ENCODE data around the gene KIRREL3. TPM values are rescaled to one million over a fixed set of nuclear protein-coding genes. Genes with fewer than 3 reads are reported as not detected.

Gene KIRREL3
- total RNA-seq, 2 experiments from 2014 or later, result not detected

DNA sequence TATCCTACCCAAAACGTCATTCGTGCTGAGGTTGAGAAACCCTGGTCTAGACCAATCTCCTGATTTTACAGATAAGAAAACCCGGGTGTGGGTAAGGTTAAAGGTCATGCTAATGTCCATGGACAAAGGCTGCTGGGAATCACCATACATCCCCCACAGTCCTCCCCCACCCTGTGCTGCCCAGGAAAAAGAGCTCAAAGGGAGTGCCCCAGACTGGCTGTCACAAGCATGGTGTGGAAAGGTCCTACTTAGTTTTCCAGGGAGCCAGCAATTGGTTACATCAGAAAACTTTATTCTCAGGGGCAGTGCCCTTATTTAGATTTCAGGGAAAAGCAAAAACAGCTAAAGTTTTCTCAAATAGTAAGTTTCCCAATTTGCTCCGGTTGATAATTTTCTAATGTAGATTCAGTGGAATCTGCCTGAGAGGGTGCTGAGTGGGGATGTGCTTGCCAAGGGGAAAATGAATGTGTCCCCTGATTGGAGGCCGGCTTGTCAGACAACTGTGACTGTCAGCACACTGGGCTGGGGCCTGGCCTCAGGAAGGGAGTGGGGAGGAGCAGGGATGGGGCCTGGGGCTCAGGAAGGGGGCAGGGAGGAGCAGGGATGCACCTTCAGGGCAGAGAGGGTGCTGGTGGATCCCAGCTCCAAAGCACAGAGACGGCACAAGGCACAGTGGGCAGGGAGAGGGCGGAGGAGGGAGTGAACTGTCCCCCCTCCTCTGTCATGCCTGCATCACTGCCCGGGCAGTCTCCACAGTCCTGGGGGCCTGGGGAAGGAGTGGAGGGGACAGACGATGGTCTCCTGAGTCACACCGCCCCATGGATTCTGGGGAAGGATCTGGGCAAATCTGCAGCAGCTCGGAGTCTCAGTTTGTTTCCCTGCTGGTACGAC is 263.6 kb downstream of the KIRREL3 start:
- no peaks in the 10 kb centered on the region for H3K4me1 ChIP-seq (ENCODE audit: insufficient read depth, low read length)
- Mint-ChIP-seq H3K9me3 (no peaks in the 10 kb centered on the region), H3K4me3 (no peak overlapping the region), H3K4me1 (ENCODE audit: low read depth) (no peaks in the 10 kb centered on the region), H3K27me3 (peaks cover 16% of the 10 kb centered on the region), H3K36me3 (ENCODE audit: low read depth) (no peaks in the 10 kb centered on the region), H3K27ac (no peak overlapping the region)
- TF ChIP-seq, protein P1, sequence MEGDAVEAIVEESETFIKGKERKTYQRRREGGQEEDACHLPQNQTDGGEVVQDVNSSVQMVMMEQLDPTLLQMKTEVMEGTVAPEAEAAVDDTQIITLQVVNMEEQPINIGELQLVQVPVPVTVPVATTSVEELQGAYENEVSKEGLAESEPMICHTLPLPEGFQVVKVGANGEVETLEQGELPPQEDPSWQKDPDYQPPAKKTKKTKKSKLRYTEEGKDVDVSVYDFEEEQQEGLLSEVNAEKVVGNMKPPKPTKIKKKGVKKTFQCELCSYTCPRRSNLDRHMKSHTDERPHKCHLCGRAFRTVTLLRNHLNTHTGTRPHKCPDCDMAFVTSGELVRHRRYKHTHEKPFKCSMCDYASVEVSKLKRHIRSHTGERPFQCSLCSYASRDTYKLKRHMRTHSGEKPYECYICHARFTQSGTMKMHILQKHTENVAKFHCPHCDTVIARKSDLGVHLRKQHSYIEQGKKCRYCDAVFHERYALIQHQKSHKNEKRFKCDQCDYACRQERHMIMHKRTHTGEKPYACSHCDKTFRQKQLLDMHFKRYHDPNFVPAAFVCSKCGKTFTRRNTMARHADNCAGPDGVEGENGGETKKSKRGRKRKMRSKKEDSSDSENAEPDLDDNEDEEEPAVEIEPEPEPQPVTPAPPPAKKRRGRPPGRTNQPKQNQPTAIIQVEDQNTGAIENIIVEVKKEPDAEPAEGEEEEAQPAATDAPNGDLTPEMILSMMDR (IDR thresholded peaks at IDR 0.05), result no peak
- CTCF ChIA-PET, result no interaction called here
- intact Hi-C loops (cut with DNase I, micrococcal nuclease), result no loop called here
- POLR2A ChIA-PET, result interaction anchor here (0.7 kb wide), 1 partner anchor 14 kb away, joined by 4 read pairs; no protein-coding TSS in a partner anchor
- H3K36me3 ChIP-seq (ENCODE audit: insufficient read depth, low read length), result no peaks in the 10 kb centered on the region
- no peak overlapping the region for H3K27ac ChIP-seq (ENCODE audit: low read depth in 1 of 2, low read length in 2 of 2)
- no peak overlapping the region for H3K4me3 ChIP-seq (ENCODE audit: low read length)
- ATAC-seq (ENCODE audit: poor library complexity) (no peak), DNase-seq (no peak)
- peaks cover 0 to 3% of the 10 kb centered on the region in 2 experiments for H3K27me3 ChIP-seq (ENCODE audit: control insufficient read depth in 1 of 2, insufficient read depth in 2 of 2, low read length in 2 of 2)
- peaks cover 0 to 4% of the 10 kb centered on the region in 2 experiments for H3K9me3 ChIP-seq (ENCODE audit: control insufficient read depth in 1 of 2, insufficient read depth in 1 of 2, low read length in 2 of 2)

DNA sequence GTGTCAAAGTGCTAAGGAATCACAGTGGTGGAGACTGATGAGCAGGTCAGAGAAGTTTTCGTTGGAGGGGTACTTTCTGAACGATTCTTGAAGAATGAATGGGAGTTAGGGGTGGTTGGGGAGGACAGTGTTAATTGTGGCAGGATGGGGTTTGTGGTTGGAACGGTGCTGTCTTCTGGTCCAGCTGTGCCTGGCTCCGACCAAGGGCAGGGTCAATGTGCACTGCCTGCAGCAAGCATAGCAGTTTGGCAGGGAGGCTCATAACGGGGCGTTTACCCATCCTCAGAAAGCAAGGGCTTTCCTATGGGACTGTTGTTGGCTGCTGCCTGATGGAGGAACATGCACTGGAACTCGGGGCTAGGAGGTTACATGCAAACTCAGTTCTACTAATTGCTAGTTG is 265.8 kb downstream of the KIRREL3 start:
- TF ChIP-seq, protein P1 (IDR thresholded peaks at IDR 0.05), result no peak
- Mint-ChIP-seq H3K27me3 (peaks cover 24% of the 10 kb centered on the region), H3K4me3 (no peak overlapping the region), H3K4me1 (ENCODE audit: low read depth) (no peaks in the 10 kb centered on the region), H3K9me3 (peaks cover 3% of the 10 kb centered on the region), H3K27ac (no peak overlapping the region), H3K36me3 (ENCODE audit: low read depth) (no peaks in the 10 kb centered on the region)
- intact Hi-C loops (cut with DNase I, micrococcal nuclease), result no loop called here
- peaks cover 0 to 4% of the 10 kb centered on the region in 2 experiments for H3K9me3 ChIP-seq (ENCODE audit: control insufficient read depth in 1 of 2, insufficient read depth in 1 of 2, low read length in 2 of 2)
- H3K4me3 ChIP-seq (ENCODE audit: low read length), result no peak overlapping the region
- no peak overlapping the region for H3K27ac ChIP-seq (ENCODE audit: low read depth in 1 of 2, low read length in 2 of 2)
- no peaks in the 10 kb centered on the region for H3K27me3 ChIP-seq (ENCODE audit: control insufficient read depth in 1 of 2, insufficient read depth in 2 of 2, low read length in 2 of 2)
- H3K36me3 ChIP-seq (ENCODE audit: insufficient read depth, low read length), result no peaks in the 10 kb centered on the region
- ChIA-PET CTCF (no interaction called here), POLR2A (no interaction called here)
- no peak for DNase-seq
- no peaks in the 10 kb centered on the region for H3K4me1 ChIP-seq (ENCODE audit: insufficient read depth, low read length)
- ATAC-seq (ENCODE audit: poor library complexity), result no peak

DNA sequence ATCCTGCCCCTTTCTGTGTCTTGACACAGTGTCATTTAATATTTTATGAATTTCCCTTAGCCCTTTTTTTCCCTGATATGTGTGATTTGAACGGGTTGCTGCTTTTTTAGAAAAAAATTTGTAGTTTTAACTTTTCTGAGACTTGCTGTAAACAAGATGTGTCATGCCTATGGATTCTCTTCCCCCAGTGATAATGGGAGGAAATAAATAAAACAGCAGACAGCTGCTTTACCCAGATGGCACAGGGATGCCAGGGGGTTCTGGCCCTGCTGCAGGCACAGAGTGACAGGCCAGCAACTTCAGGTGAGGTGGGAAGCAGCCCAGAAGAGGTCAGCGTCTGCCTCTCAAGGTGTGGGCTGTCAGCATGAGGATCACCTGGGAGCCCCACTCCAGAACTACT is 266.9 kb downstream of the KIRREL3 start:
- no peak for ATAC-seq (ENCODE audit: poor library complexity)
- Mint-ChIP-seq H3K27me3 (peaks cover 30% of the 10 kb centered on the region), H3K4me3 (no peak overlapping the region), H3K27ac (no peak overlapping the region), H3K36me3 (ENCODE audit: low read depth) (no peaks in the 10 kb centered on the region), H3K9me3 (peaks cover 3% of the 10 kb centered on the region), H3K4me1 (ENCODE audit: low read depth) (no peaks in the 10 kb centered on the region)
- no peaks in the 10 kb centered on the region for H3K27me3 ChIP-seq (ENCODE audit: control insufficient read depth in 1 of 2, insufficient read depth in 2 of 2, low read length in 2 of 2)
- ChIA-PET POLR2A (no interaction called here), CTCF (no interaction called here)
- H3K36me3 ChIP-seq (ENCODE audit: insufficient read depth, low read length), result no peaks in the 10 kb centered on the region
- intact Hi-C loops (cut with DNase I, micrococcal nuclease), result no loop called here
- no peak overlapping the region for H3K4me3 ChIP-seq (ENCODE audit: low read length)
- H3K4me1 ChIP-seq (ENCODE audit: insufficient read depth, low read length), result no peaks in the 10 kb centered on the region
- no peak overlapping the region for H3K27ac ChIP-seq (ENCODE audit: low read depth in 1 of 2, low read length in 2 of 2)
- TF ChIP-seq, protein P1 (IDR thresholded peaks at IDR 0.05), result no peak
- DNase-seq, result no peak
- peaks cover 0 to 4% of the 10 kb centered on the region in 2 experiments for H3K9me3 ChIP-seq (ENCODE audit: control insufficient read depth in 1 of 2, insufficient read depth in 1 of 2, low read length in 2 of 2)

Measured in CD4-positive, alpha-beta T cell (primary cell).